ENCODE results near the gene ZBTB20. TPM values are rescaled to one million over a fixed set of nuclear protein-coding genes. Genes with fewer than 3 reads are reported as not detected.

The ZBTB20 gene
- total RNA-seq, 1 donor from 2014 or later = 21.4 TPM

- TF ChIP-seq, protein P1, sequence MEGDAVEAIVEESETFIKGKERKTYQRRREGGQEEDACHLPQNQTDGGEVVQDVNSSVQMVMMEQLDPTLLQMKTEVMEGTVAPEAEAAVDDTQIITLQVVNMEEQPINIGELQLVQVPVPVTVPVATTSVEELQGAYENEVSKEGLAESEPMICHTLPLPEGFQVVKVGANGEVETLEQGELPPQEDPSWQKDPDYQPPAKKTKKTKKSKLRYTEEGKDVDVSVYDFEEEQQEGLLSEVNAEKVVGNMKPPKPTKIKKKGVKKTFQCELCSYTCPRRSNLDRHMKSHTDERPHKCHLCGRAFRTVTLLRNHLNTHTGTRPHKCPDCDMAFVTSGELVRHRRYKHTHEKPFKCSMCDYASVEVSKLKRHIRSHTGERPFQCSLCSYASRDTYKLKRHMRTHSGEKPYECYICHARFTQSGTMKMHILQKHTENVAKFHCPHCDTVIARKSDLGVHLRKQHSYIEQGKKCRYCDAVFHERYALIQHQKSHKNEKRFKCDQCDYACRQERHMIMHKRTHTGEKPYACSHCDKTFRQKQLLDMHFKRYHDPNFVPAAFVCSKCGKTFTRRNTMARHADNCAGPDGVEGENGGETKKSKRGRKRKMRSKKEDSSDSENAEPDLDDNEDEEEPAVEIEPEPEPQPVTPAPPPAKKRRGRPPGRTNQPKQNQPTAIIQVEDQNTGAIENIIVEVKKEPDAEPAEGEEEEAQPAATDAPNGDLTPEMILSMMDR (IDR thresholded peaks at IDR 0.05; ENCODE audit: insufficient read depth, low read depth, low read length) = no peak
- no peak for TF ChIP-seq EZH2 (IDR thresholded peaks at IDR 0.05; ENCODE audit: insufficient read depth, low read length)
- Histone ChIP-seq H2AFZ (ENCODE audit: low read depth, low read length) (no peak overlapping the region), H3K4me3 (ENCODE audit: insufficient read depth, low read depth, low read length) (no peak overlapping the region), H3K9ac (ENCODE audit: low read length) (no peak overlapping the region), H3K36me3 (ENCODE audit: insufficient read depth, low read length) (no peaks in the 10 kb centered on the region), H3K4me1 (ENCODE audit: insufficient read depth, low read length) (no peaks in the 10 kb centered on the region), H3K79me2 (ENCODE audit: insufficient read depth, low read length) (no peaks in the 10 kb centered on the region), H3K9me3 (ENCODE audit: insufficient read depth, low read depth, low read length) (no peaks in the 10 kb centered on the region), H4K20me1 (ENCODE audit: insufficient read depth, low read length) (no peaks in the 10 kb centered on the region), H3K27ac (ENCODE audit: low read depth, low read length) (no peak overlapping the region), H3K4me2 (ENCODE audit: low read length) (no peak overlapping the region), H3K27me3 (ENCODE audit: insufficient read depth, low read length) (no peaks in the 10 kb centered on the region)
- no peaks in the 10 kb centered on the region for H3K4me1 Mint-ChIP-seq (ENCODE audit: low read depth, unreplicated experiment)
- DNase-seq (ENCODE audit: low read depth) = no peak
- H3K4me3 Mint-ChIP-seq (ENCODE audit: unreplicated experiment) = no peak overlapping the region
- FAIRE-seq = no peak
- no peaks in the 10 kb centered on the region for H3K27me3 Mint-ChIP-seq (ENCODE audit: low read depth, unreplicated experiment)
- no peaks in the 10 kb centered on the region for H3K9me3 Mint-ChIP-seq (ENCODE audit: unreplicated experiment)
- H3K27ac Mint-ChIP-seq (ENCODE audit: unreplicated experiment) = no peak overlapping the region
- H3K36me3 Mint-ChIP-seq (ENCODE audit: low read depth, unreplicated experiment) = no peaks in the 10 kb centered on the region
Measured at GRCh38 chr3:115090712-115091111, 56.4 kb downstream of the ZBTB20 start.

- Mint-ChIP-seq H3K9me3 (ENCODE audit: unreplicated experiment) (no peaks in the 10 kb centered on the region), H3K4me3 (ENCODE audit: unreplicated experiment) (no peak overlapping the region), H3K36me3 (ENCODE audit: low read depth, unreplicated experiment) (no peaks in the 10 kb centered on the region), H3K27ac (ENCODE audit: unreplicated experiment) (no peak overlapping the region), H3K4me1 (ENCODE audit: low read depth, unreplicated experiment) (no peaks in the 10 kb centered on the region), H3K27me3 (ENCODE audit: low read depth, unreplicated experiment) (no peaks in the 10 kb centered on the region)
- no peak for TF ChIP-seq EZH2 (IDR thresholded peaks at IDR 0.05; ENCODE audit: insufficient read depth, low read length)
- TF ChIP-seq, protein P1 (IDR thresholded peaks at IDR 0.05; ENCODE audit: insufficient read depth, low read depth, low read length) = no peak
- H3K9ac ChIP-seq (ENCODE audit: low read length) = no peak overlapping the region
- no peaks in the 10 kb centered on the region for H3K36me3 ChIP-seq (ENCODE audit: insufficient read depth, low read length)
- no peak overlapping the region for H2AFZ ChIP-seq (ENCODE audit: low read depth, low read length)
- FAIRE-seq = no peak
- H3K79me2 ChIP-seq (ENCODE audit: insufficient read depth, low read length) = no peaks in the 10 kb centered on the region
- H3K27me3 ChIP-seq (ENCODE audit: insufficient read depth, low read length) = no peaks in the 10 kb centered on the region
- H3K4me1 ChIP-seq (ENCODE audit: insufficient read depth, low read length) = no peaks in the 10 kb centered on the region
- no peak overlapping the region for H3K27ac ChIP-seq (ENCODE audit: low read depth, low read length)
- H3K4me3 ChIP-seq (ENCODE audit: insufficient read depth, low read depth, low read length) = no peak overlapping the region
- DNase-seq (ENCODE audit: low read depth) = no peak
- no peak overlapping the region for H3K4me2 ChIP-seq (ENCODE audit: low read length)
- H4K20me1 ChIP-seq (ENCODE audit: insufficient read depth, low read length) = no peaks in the 10 kb centered on the region
- no peaks in the 10 kb centered on the region for H3K9me3 ChIP-seq (ENCODE audit: insufficient read depth, low read depth, low read length)
Measured at GRCh38 chr3:115089481-115089880, 57.6 kb downstream of the ZBTB20 start.

DNA sequence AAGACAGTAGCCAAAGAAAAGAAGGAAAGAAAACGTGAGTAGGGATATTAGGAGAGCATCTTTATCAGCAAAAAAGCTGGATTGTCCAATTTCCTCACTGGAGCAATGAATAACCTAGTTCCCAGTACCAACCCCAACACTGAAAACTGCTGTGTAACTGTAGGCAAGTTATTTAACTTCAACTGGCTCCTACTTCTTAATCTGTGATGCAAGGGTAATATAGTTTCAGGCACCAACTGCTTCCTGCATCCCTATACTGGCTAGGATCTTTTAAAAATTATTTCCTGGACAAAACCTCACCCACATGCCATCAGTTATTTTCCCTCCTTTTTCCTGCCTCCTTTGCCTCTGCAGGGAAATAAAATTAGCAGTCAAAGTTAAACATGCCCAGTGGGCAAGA lies 59.6 kb downstream of the ZBTB20 start:
- DNase-seq (ENCODE audit: low read depth) (no peak), FAIRE-seq (no peak)
- Histone ChIP-seq H3K36me3 (ENCODE audit: insufficient read depth, low read length) (no peaks in the 10 kb centered on the region), H4K20me1 (ENCODE audit: insufficient read depth, low read length) (no peaks in the 10 kb centered on the region), H3K27ac (ENCODE audit: low read depth, low read length) (no peak overlapping the region), H3K9ac (ENCODE audit: low read length) (no peak overlapping the region), H3K4me2 (ENCODE audit: low read length) (no peak overlapping the region), H2AFZ (ENCODE audit: low read depth, low read length) (no peak overlapping the region), H3K79me2 (ENCODE audit: insufficient read depth, low read length) (no peaks in the 10 kb centered on the region), H3K4me1 (ENCODE audit: insufficient read depth, low read length) (no peaks in the 10 kb centered on the region), H3K27me3 (ENCODE audit: insufficient read depth, low read length) (no peaks in the 10 kb centered on the region), H3K4me3 (ENCODE audit: insufficient read depth, low read depth, low read length) (no peak overlapping the region), H3K9me3 (ENCODE audit: insufficient read depth, low read depth, low read length) (no peaks in the 10 kb centered on the region)
- no peak overlapping the region for H3K4me3 Mint-ChIP-seq (ENCODE audit: unreplicated experiment)
- no peak overlapping the region for H3K27ac Mint-ChIP-seq (ENCODE audit: unreplicated experiment)
- H3K36me3 Mint-ChIP-seq (ENCODE audit: low read depth, unreplicated experiment) = no peaks in the 10 kb centered on the region
- H3K4me1 Mint-ChIP-seq (ENCODE audit: low read depth, unreplicated experiment) = no peaks in the 10 kb centered on the region
- H3K9me3 Mint-ChIP-seq (ENCODE audit: unreplicated experiment) = no peaks in the 10 kb centered on the region
- TF ChIP-seq EZH2 (IDR thresholded peaks at IDR 0.05; ENCODE audit: insufficient read depth, low read length) = no peak
- TF ChIP-seq, protein P1 (IDR thresholded peaks at IDR 0.05; ENCODE audit: insufficient read depth, low read depth, low read length) = no peak
- H3K27me3 Mint-ChIP-seq (ENCODE audit: low read depth, unreplicated experiment) = no peaks in the 10 kb centered on the region
